ENCODE results near the gene FPGS.

DNA sequence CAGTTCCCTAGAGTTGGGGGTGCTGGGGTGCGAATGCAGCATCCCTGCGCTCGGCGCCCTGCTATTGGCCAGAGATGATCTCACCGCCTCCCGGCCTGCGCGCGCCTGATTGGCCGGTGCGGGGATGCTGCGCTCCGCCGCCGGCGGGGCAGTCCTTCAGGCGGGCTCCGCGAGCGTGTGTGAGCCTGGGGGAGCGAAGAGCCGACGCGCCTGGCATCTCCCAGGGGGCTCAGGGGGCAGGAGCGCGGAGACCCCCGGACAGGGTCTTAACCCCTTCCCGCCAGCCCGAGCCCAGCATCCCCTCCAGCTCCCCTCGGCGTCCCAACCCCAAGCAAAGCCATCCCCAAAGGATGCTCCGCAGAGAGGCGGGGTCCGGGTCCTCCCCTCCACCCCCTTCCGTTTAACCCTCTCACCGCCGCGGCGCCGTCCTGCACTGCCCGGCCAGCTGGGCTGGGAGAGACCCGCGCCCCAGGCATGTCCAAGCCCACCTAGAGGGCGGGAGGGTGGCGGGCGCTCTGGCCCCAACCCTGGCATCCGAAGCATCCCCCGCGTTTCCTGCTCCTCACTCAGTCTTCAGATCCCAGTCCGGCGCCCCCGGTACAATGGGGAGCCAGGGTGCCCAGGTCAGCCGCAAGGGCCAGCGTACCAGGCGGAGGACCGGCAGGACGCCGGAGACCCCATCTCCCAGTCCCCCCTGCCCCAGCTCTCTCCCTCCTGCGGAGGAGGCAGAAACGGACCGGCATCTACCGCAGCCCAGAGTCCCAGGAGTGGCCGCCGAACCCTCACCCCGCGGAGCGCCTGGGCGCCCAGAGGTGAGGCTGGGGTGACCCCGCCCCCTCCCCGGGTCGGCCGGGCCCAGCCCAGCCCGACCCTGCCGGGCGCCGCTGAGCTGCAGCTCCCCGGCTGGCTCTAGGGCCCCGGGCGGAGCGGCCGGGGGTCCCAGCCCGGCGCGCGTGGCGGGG, 48.3 kb upstream of the FPGS start:
- TF ChIP-seq POLR2A (IDR thresholded peaks at IDR 0.05; ENCODE audit: low read depth, low read length), result no peak
- TF ChIP-seq, protein P1, sequence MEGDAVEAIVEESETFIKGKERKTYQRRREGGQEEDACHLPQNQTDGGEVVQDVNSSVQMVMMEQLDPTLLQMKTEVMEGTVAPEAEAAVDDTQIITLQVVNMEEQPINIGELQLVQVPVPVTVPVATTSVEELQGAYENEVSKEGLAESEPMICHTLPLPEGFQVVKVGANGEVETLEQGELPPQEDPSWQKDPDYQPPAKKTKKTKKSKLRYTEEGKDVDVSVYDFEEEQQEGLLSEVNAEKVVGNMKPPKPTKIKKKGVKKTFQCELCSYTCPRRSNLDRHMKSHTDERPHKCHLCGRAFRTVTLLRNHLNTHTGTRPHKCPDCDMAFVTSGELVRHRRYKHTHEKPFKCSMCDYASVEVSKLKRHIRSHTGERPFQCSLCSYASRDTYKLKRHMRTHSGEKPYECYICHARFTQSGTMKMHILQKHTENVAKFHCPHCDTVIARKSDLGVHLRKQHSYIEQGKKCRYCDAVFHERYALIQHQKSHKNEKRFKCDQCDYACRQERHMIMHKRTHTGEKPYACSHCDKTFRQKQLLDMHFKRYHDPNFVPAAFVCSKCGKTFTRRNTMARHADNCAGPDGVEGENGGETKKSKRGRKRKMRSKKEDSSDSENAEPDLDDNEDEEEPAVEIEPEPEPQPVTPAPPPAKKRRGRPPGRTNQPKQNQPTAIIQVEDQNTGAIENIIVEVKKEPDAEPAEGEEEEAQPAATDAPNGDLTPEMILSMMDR (conservative IDR thresholded peaks at IDR 0.05; ENCODE audit: low read depth, low read length), result no peak
- TF ChIP-seq BHLHE40 (IDR thresholded peaks at IDR 0.05; ENCODE audit: low read depth, low read length), result no peak
- TF ChIP-seq RFX5 (IDR thresholded peaks at IDR 0.05; ENCODE audit: low read depth, low read length), result no peak
- TF ChIP-seq, protein P2, sequence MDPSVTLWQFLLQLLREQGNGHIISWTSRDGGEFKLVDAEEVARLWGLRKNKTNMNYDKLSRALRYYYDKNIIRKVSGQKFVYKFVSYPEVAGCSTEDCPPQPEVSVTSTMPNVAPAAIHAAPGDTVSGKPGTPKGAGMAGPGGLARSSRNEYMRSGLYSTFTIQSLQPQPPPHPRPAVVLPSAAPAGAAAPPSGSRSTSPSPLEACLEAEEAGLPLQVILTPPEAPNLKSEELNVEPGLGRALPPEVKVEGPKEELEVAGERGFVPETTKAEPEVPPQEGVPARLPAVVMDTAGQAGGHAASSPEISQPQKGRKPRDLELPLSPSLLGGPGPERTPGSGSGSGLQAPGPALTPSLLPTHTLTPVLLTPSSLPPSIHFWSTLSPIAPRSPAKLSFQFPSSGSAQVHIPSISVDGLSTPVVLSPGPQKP (IDR thresholded peaks at IDR 0.05; ENCODE audit: borderline replicate concordance, low read depth, low read length), result no peak
- no peak for TF ChIP-seq CHD1 (IDR thresholded peaks at IDR 0.05; ENCODE audit: low read depth, low read length)
- TF ChIP-seq CEBPB (IDR thresholded peaks at IDR 0.05; ENCODE audit: low read depth, low read length), result no peak
- TF ChIP-seq NFE2L2 (IDR thresholded peaks at IDR 0.05; ENCODE audit: low read depth, low read length), result no peak
- TF ChIP-seq RAD21 (IDR thresholded peaks at IDR 0.05; ENCODE audit: low read length), result no peak
- no peak for TF ChIP-seq MAFK (IDR thresholded peaks at IDR 0.05; ENCODE audit: low read depth, low read length)
- no peak for TF ChIP-seq MAZ (IDR thresholded peaks at IDR 0.05; ENCODE audit: borderline replicate concordance, low read depth, low read length)
- TF ChIP-seq, protein P3, sequence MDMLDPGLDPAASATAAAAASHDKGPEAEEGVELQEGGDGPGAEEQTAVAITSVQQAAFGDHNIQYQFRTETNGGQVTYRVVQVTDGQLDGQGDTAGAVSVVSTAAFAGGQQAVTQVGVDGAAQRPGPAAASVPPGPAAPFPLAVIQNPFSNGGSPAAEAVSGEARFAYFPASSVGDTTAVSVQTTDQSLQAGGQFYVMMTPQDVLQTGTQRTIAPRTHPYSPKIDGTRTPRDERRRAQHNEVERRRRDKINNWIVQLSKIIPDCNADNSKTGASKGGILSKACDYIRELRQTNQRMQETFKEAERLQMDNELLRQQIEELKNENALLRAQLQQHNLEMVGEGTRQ (IDR thresholded peaks at IDR 0.05; ENCODE audit: low read depth, low read length), result no peak
